ENCODE measurements around the gene PANK2.

Gene PANK2

GRCh38 chr20:3922223-3922982, 33.2 kb downstream of the PANK2 start:
- Mint-ChIP-seq H3K9me3 (no peaks in the 10 kb centered on the region), H3K4me1 (peaks cover 21% of the 10 kb centered on the region), H3K36me3 (peaks cover 57% of the 10 kb centered on the region), H3K27me3 (no peaks in the 10 kb centered on the region), H3K27ac (peak overlapping the region; percentile 44), H3K4me3 (no peak overlapping the region)
- CTCF ChIA-PET, result no interaction called here
- no peak for DNase-seq

- peaks cover 55% of the 10 kb centered on the region for H3K36me3 Mint-ChIP-seq
- H3K9me3 Mint-ChIP-seq, result no peaks in the 10 kb centered on the region
- H3K4me1 Mint-ChIP-seq, result peaks cover 22% of the 10 kb centered on the region
- H3K27me3 Mint-ChIP-seq, result no peaks in the 10 kb centered on the region
- no peak overlapping the region for H3K27ac Mint-ChIP-seq
- CTCF ChIA-PET, result no interaction called here
- H3K4me3 Mint-ChIP-seq, result no peak overlapping the region
- DNase-seq, result no peak
Observed at GRCh38 chr20:3922983-3923339, 33.8 kb downstream of the PANK2 start.

GRCh38 chr20:3923818-3924217, 34.6 kb downstream of the PANK2 start:
- no peak for DNase-seq
- no peaks in the 10 kb centered on the region for H3K27me3 Mint-ChIP-seq
- peaks cover 22% of the 10 kb centered on the region for H3K4me1 Mint-ChIP-seq
- H3K4me3 Mint-ChIP-seq, result no peak overlapping the region
- H3K9me3 Mint-ChIP-seq, result no peaks in the 10 kb centered on the region
- H3K27ac Mint-ChIP-seq, result peak overlapping the region; percentile 26
- peaks cover 50% of the 10 kb centered on the region for H3K36me3 Mint-ChIP-seq
- CTCF ChIA-PET, result no interaction called here

- CTCF ChIA-PET, result no interaction called here
- no peaks in the 10 kb centered on the region for H3K27me3 Mint-ChIP-seq
- H3K27ac Mint-ChIP-seq, result peak overlapping the region; percentile 45
- DNase-seq, result no peak
- H3K4me1 Mint-ChIP-seq, result peaks cover 22% of the 10 kb centered on the region
- no peak overlapping the region for H3K4me3 Mint-ChIP-seq
- H3K9me3 Mint-ChIP-seq, result no peaks in the 10 kb centered on the region
- peaks cover 44% of the 10 kb centered on the region for H3K36me3 Mint-ChIP-seq
Observed at GRCh38 chr20:3924304-3925112, 35.3 kb downstream of the PANK2 start.

GRCh38 chr20:3925113-3925695, 36.0 kb downstream of the PANK2 start:
- H3K27ac Mint-ChIP-seq, result peak overlapping the region; percentile 67
- DNase-seq, result no peak
- CTCF ChIA-PET, result no interaction called here
- no peak overlapping the region for H3K4me3 Mint-ChIP-seq
- no peaks in the 10 kb centered on the region for H3K27me3 Mint-ChIP-seq
- no peaks in the 10 kb centered on the region for H3K9me3 Mint-ChIP-seq
- H3K4me1 Mint-ChIP-seq, result peaks cover 22% of the 10 kb centered on the region
- H3K36me3 Mint-ChIP-seq, result peaks cover 41% of the 10 kb centered on the region

- H3K27ac Mint-ChIP-seq, result peak overlapping the region; percentile 67
- no peaks in the 10 kb centered on the region for H3K27me3 Mint-ChIP-seq
- no peaks in the 10 kb centered on the region for H3K9me3 Mint-ChIP-seq
- peaks cover 22% of the 10 kb centered on the region for H3K4me1 Mint-ChIP-seq
- no peak for DNase-seq
- H3K36me3 Mint-ChIP-seq, result peaks cover 41% of the 10 kb centered on the region
- no peak overlapping the region for H3K4me3 Mint-ChIP-seq
- CTCF ChIA-PET, result no interaction called here
Observed at GRCh38 chr20:3925899-3926638, 36.9 kb downstream of the PANK2 start.

- Mint-ChIP-seq H3K9me3 (no peaks in the 10 kb centered on the region), H3K4me1 (peaks cover 25% of the 10 kb centered on the region), H3K4me3 (no peak overlapping the region), H3K36me3 (peaks cover 33% of the 10 kb centered on the region), H3K27me3 (no peaks in the 10 kb centered on the region), H3K27ac (peak overlapping the region; percentile 63)
- CTCF ChIA-PET, result interaction anchor here (0.8 kb wide), 1 partner anchor 158 kb away, joined by 3 read pairs; no protein-coding TSS in a partner anchor
- no peak for DNase-seq
Observed at GRCh38 chr20:3927486-3928291, 38.5 kb downstream of the PANK2 start.

GRCh38 chr20:3929713-3930060, 40.5 kb downstream of the PANK2 start:
- Mint-ChIP-seq H3K9me3 (no peaks in the 10 kb centered on the region), H3K27ac (no peak overlapping the region), H3K36me3 (peaks cover 31% of the 10 kb centered on the region), H3K4me3 (no peak overlapping the region), H3K27me3 (no peaks in the 10 kb centered on the region), H3K4me1 (peaks cover 32% of the 10 kb centered on the region)
- no peak for DNase-seq
- CTCF ChIA-PET, result interaction anchor here (0.8 kb wide), 1 partner anchor 162 kb away, joined by 3 read pairs; no protein-coding TSS in a partner anchor

GRCh38 chr20:3930265-3931206, 41.3 kb downstream of the PANK2 start:
- Mint-ChIP-seq H3K4me3 (no peak overlapping the region), H3K27ac (peak overlapping the region; percentile 43), H3K9me3 (no peaks in the 10 kb centered on the region), H3K4me1 (peaks cover 28% of the 10 kb centered on the region), H3K36me3 (peaks cover 26% of the 10 kb centered on the region), H3K27me3 (no peaks in the 10 kb centered on the region)
- CTCF ChIA-PET, result no interaction called here
- DNase-seq, result no peak

- Mint-ChIP-seq H3K27me3 (no peaks in the 10 kb centered on the region), H3K4me1 (peaks cover 22% of the 10 kb centered on the region), H3K9me3 (no peaks in the 10 kb centered on the region), H3K27ac (no peak overlapping the region), H3K4me3 (no peak overlapping the region), H3K36me3 (peaks cover 19% of the 10 kb centered on the region)
- CTCF ChIA-PET, result no interaction called here
- DNase-seq, result no peak
Observed at GRCh38 chr20:3931664-3932063, 42.5 kb downstream of the PANK2 start.

GRCh38 chr20:3932277-3932676, 43.1 kb downstream of the PANK2 start:
- no peak for DNase-seq

GRCh38 chr20:3932681-3933080, 43.5 kb downstream of the PANK2 start:
- CTCF ChIA-PET, result no interaction called here
- H3K27me3 Mint-ChIP-seq, result no peaks in the 10 kb centered on the region
- H3K36me3 Mint-ChIP-seq, result peaks cover 22% of the 10 kb centered on the region
- no peak overlapping the region for H3K4me3 Mint-ChIP-seq
- DNase-seq, result no peak
- H3K4me1 Mint-ChIP-seq, result peaks cover 18% of the 10 kb centered on the region
- H3K9me3 Mint-ChIP-seq, result no peaks in the 10 kb centered on the region
- H3K27ac Mint-ChIP-seq, result peak overlapping the region; percentile 2

More at GRCh38 chr20:3932277-3932676, 43.1 kb downstream of the PANK2 start:
- Mint-ChIP-seq H3K4me3 (no peak overlapping the region), H3K4me1 (peaks cover 18% of the 10 kb centered on the region), H3K36me3 (peaks cover 19% of the 10 kb centered on the region), H3K27me3 (no peaks in the 10 kb centered on the region), H3K9me3 (no peaks in the 10 kb centered on the region), H3K27ac (no peak overlapping the region)
- CTCF ChIA-PET, result no interaction called here

- Mint-ChIP-seq H3K4me3 (no peak overlapping the region), H3K36me3 (peaks cover 19% of the 10 kb centered on the region), H3K4me1 (peaks cover 15% of the 10 kb centered on the region), H3K27ac (no peak overlapping the region), H3K9me3 (no peaks in the 10 kb centered on the region), H3K27me3 (no peaks in the 10 kb centered on the region)
- CTCF ChIA-PET, result no interaction called here
- DNase-seq, result no peak
Observed at GRCh38 chr20:3933218-3933617, 44.0 kb downstream of the PANK2 start.
